Esophagus mucosa (tissue), 1 donor: ENCODE measurements around the gene ABCC3. TPM values are rescaled to one million over a fixed set of nuclear protein-coding genes. Genes with fewer than 3 reads are reported as not detected.
A peak's percentile ranks its signal among the peaks of the same experiment; 100 is the strongest.
"Not testable (repeated sequence)": the region's sequence is repeated elsewhere in the genome, so short reads cannot be mapped to it uniquely, and the experiment has no call there.

Experiments
- ATAC-seq: fragments of 200-7000 bp; cut with Tn5 transposase; one replicate; pipeline ENCODE4 v1.9.1; 2020
- total RNA-seq: library from RNA; stranded (reverse); gene quantifications from one replicate; pipeline ENCODE4 v1.2.4, GENCODE V29; 2023
- donor health status: DM: yes; HTN: yes; CAD: no.

Gene ABCC3
- total RNA-seq, 1 donor from 2014 or later = 17.6 TPM

DNA sequence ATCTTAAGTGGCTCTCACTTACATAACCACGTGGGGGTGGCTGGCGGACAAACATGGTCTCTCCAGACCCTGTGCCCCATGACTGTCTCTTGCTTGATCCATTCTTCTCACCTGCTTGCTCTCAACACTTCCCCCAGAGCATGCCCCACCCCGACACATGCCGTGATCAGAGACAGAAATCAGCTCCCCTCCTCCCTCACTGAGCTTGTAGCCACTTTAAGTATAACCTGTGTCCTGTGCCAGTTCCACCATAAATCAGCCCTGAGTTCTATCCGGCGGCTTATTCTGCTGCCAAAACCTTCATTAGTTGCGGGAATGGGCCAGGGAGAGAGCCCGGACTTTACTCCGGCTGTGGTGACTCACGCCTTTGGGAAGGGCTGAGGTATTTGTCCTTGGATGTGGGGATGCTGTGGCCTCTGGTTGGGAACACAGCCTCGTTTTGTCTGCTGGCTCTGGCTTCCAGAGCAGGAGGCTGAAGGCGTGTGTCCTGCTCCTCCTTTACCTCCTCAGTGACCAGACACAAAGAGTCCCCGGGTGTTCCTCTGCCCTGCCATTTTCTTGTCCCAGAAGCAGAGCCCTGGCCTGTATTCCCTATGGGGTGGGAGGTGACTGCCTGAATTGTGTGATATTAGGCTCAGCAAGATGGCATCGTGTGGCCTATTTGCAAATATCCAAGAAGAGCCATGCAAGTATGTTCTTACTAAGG, 52.0 kb downstream of the ABCC3 start:
- ATAC-seq = peak; percentile 57

- ATAC-seq = no peak
Measured at GRCh38 chr17:50687200-50688066, 52.8 kb downstream of the ABCC3 start.

GRCh38 chr17:50688245-50688644, 53.6 kb downstream of the ABCC3 start:
- no peak for ATAC-seq

- no peak for ATAC-seq
Measured at GRCh38 chr17:50689251-50689650, 54.6 kb downstream of the ABCC3 start.

DNA sequence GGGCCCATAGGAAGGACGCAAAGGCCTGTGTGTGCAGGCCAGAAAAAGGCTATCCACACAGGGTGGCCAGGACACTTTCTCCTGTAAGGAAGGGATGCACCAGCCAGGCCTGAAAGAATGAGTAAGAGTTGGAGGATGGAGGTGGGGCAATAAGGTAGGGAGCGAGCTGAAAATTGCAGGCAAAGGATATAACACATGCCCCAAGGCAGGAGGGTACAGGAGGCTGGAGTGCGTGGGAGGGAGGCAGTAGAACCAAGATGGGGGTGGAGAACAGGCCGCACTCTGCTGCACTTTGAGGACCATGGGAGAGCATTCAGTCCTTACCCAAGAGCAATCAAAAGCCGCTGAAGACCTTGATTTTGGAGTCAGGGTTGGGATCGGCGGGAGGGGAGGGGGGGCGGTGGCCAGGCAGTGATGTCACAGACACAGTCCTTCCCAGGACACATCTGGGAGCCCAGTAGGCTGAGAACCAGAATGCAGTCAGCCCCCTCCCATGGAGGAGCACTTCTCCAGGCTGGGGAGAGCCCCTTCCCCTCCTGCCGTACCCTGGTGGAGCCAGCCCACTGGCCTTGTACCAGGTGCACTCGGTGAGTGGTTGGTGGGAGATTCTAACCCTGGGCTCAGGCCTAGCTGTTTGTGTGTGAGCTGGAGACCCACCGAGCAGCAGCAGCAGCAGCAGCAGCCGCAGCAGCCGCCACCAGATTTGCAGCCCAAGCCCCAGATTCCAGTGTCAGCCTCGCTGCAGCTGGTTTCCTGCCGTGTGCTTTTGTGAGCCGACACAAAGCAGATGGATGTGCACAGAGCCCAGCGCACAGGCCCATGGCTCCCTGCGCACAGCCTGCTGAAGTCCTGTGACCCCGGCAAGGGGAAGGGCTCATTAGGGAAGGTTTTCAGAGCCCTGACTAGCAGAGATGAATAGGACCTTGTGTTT, 55.5 kb downstream of the ABCC3 start:
- peak; percentile 20 for ATAC-seq

GRCh38 chr17:50690887-50691549, 56.3 kb downstream of the ABCC3 start:
- ATAC-seq = peak; percentile 50

GRCh38 chr17:50691550-50692447, 57.1 kb downstream of the ABCC3 start:
- no peak for ATAC-seq

GRCh38 chr17:50692448-50693035, 57.9 kb downstream of the ABCC3 start:
- ATAC-seq = no peak

DNA sequence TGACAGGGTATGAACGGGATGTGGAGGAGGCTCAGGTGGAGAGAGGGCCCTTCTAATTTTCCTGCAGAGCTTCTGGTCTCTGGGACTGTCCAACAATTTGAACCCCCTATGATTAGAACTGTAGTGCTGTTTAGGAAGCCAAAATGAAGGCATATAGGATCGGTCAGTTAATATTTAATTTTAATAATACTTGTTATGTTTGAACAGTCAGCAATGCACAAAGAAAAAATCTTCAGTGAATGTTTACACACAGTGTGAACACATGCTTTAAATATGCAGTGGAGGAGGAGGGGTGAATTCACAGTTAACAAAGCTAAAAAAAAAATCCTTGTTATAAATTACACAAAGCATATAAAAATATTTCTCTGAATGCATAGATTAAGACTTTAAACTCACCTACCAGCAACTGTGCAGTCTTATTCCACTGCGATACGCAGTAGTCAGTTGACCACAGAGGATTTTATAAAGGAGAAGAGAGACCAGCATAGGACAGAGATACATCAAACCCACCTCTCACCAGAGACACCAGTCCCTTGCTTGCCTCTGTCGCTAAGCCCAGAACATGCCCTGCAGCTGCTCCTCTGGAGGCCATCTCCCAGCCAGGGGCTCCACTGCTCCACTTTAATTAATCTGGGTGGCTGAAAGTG, 58.5 kb downstream of the ABCC3 start:
- ATAC-seq = no peak

DNA sequence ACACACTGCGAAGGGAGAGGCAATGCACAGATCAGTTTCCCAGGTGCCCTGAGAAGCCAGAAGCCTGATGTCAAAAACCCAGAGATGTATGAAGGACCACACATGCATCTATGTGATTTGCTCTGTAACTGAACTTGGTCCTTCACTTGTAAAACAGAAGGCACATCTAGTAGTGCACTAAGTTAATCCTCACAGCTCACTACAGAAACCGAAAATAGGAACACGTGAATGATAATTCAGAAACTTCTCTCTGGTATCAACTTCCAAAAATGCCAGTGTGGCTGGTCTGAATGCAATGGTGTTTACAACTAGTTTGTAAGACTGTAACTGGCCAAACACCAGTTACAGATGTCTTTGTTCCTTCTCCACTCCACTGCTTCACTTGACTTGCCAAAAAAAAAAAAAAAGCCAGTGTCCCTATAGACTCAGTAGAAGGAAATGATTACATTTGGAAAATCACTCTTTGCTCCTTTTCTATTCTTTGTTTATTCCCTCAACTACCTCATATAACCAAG, 61.7 kb downstream of the ABCC3 start:
- ATAC-seq = no peak

- ATAC-seq = peak; percentile 40
Measured at GRCh38 chr17:50697062-50697461, 62.4 kb downstream of the ABCC3 start.

DNA sequence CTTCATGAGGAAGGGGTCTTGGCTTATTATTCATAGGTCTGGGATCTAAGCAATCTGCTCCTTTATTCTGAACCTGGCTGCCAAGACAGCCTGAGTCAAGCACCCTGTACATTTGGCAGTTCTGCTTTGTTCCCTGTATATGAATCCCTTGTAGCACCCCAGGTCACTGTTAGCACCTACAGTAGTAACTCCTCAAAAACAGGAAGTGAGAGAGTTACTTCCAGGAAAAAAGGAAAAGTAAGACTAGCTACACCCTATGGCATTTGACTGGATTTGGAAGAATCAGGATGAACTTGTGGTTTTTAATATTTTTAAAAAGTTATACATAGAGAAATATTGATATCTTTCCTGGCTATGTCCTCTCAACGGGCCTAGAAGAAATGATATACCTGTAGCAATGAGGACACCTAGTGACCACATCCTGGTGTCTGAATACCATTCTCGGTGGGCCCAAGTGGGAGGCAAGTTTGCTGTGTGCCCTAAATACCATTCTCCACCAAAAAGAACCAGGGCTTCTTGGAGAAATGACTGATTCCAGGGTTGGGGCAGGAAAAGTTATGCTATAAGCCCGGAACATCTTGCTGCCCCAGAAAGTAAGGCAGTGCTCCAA, 63.1 kb downstream of the ABCC3 start:
- no peak for ATAC-seq

DNA sequence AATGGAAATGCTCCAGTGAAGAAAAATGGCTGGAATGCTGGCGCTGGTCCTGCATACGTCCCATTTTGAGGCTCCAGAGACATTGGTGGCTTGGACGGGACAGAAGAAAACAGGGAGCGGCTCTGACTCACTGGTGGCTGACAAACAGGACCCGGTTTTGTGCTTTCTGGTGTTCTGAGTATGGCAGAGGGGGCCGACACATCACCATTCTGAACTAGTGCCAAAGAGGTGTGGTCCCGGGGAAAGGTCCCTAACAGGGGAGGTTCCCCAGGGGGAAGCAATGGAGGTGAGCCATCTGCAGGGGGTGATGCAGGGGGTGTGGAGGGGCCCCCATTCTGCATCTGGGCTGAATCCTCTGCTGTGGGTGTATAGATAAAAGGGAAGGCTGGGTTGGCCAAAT, 64.7 kb downstream of the ABCC3 start:
- peak; percentile 67 for ATAC-seq

DNA sequence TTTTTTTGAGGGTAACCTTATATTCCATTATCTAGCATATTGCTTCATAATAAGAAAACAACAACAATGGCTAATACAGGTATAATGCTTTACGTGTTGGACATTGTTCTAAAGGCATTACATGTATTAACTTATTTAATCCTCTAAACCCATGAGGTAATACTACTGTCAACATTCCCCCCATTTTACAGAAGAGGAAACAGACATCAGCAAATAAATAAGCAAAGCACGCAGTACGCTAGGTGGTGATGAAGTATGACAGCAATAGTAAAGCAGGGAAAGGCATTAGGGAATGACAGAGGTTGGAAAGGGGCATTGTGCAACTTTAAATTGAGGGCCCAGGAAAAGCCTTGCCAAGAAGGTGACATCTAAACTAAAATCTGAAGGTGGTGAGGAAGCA, 68.5 kb downstream of the ABCC3 start:
- ATAC-seq = no peak

- peak; percentile 88 for ATAC-seq
Measured at GRCh38 chr17:50707289-50708049, 72.8 kb downstream of the ABCC3 start, which contains the start of gene ANKRD40. Gene ANKRD40 (minus strand): TSS chr17:50707914. CDS start chr17:50707654, 260 bp downstream.

GRCh38 chr17:50708050-50709000, 73.6 kb downstream of the ABCC3 start:
- no peak for ATAC-seq

DNA sequence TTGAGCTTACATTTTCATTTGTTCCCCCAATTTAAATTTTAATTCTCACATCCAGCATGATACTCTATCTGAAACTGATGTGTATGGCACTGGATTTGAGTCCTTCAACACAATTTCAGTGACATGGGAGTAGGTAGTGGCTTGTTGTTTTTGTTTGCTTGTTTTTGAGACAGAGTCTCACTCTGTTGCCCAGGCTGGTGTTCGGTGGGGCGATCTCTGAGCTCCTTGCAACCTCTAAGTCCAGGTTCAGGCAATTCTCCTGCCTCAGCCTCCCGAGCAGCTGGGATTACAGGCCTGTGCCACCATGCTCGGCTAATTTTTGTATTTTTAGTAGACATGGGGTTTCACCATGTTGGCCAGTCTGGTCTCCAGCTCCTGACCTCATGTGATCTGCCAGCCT, 74.4 kb downstream of the ABCC3 start:
- ATAC-seq = not testable (repeated sequence)
